PC-3 (cell line): ENCODE measurements around the gene STPG3. TPM values are rescaled to one million over a fixed set of nuclear protein-coding genes. Genes with fewer than 3 reads are reported as not detected.
A peak's percentile ranks its signal among the peaks of the same experiment; 100 is the strongest.

ENCODE experiments used
- ATAC-seq: fragments of 200-7000 bp; cut with Tn5 transposase; 2 replicates; pipeline ENCODE4 v1.9.1; 2020; ENCODE audit warnings: mild to moderate bottlenecking, moderate library complexity
- BruUV-seq: library from RNA; stranded (reverse); fragments of 400-500 nt; replicated peaks from 2 replicates; lab custom pipeline; 2021; lab: Mats Ljungman, UMichigan
- CTCF ChIA-PET: fragments of 300-600 bp; sonication (Branson Sonifier 250); formaldehyde crosslinking; loops from one replicate; lab custom pipeline; 2022; ENCODE audit warnings: antibody characterized with exemption; lab: Charles Lee
- POLR2A ChIA-PET: fragments of 300-600 bp; sonication (Branson Sonifier 250); formaldehyde crosslinking; loops from one replicate; lab custom pipeline; 2022; ENCODE audit warnings: antibody characterized with exemption; ENCODE audit not compliant: unreplicated experiment; lab: Charles Lee
- DNase-seq: peaks from one replicate; pipeline ENCODE4 v3.0.0-alpha.2; 2015
- H2AFZ ChIP-seq: fragments of 300-600 bp; sonication (generic); 2 replicates; pipeline ENCODE4 v1.6.0; 2016; ENCODE audit warnings: antibody characterized with exemption, low read length
- H3F3A ChIP-seq: fragments of 300-600 bp; sonication (generic); one replicate; pipeline ENCODE4 v1.6.0; 2017; ENCODE audit warnings: antibody characterized with exemption, low read length, control low read depth, mild to moderate bottlenecking; ENCODE audit not compliant: unreplicated experiment
- H3K27ac ChIP-seq: fragments of 300-600 bp; sonication (generic); 2 replicates; pipeline ENCODE4 v1.5.1; 2016; ENCODE audit warnings: mild to moderate bottlenecking, low read length
- H3K27me3 ChIP-seq: fragments of 300-600 bp; sonication (generic); 2 replicates; pipeline ENCODE4 v1.6.1; 2016; ENCODE audit warnings: low read length, mixed read lengths
- H3K36me3 ChIP-seq: fragments of 300-600 bp; sonication (generic); 2 replicates; pipeline ENCODE4 v1.6.1; 2016; ENCODE audit warnings: low read depth, mixed run types, low read length, mixed read lengths
- H3K4me1 ChIP-seq: fragments of 300-600 bp; sonication (generic); 2 replicates; pipeline ENCODE4 v1.5.1; 2016; ENCODE audit warnings: low read length; ENCODE audit not compliant: insufficient read depth
- H3K4me2 ChIP-seq: fragments of 300-600 bp; sonication (generic); 2 replicates; pipeline ENCODE4 v1.6.0; 2016; ENCODE audit warnings: low read length
- H3K4me3 ChIP-seq: fragments of 300-600 bp; sonication (generic); 2 replicates; pipeline ENCODE4 v1.5.1; 2016; ENCODE audit warnings: mild to moderate bottlenecking, low read length, mixed read lengths
- H3K79me2 ChIP-seq: fragments of 300-600 bp; sonication (generic); 2 replicates; pipeline ENCODE4 v1.6.1; 2017; ENCODE audit warnings: low read length, mixed read lengths
- H3K9ac ChIP-seq: fragments of 300-600 bp; sonication (generic); 2 replicates; pipeline ENCODE4 v1.6.0; 2016; ENCODE audit warnings: mild to moderate bottlenecking, low read length
- H3K9me2 ChIP-seq: fragments of 300-600 bp; sonication (generic); replicated peaks from 2 replicates; pipeline ENCODE4 v1.6.1; 2016; ENCODE audit warnings: mixed run types, low read length, mixed read lengths
- H3K9me3 ChIP-seq: fragments of 300-600 bp; sonication (generic); 2 replicates; pipeline ENCODE4 v1.6.1; 2016; ENCODE audit warnings: low read length, mixed read lengths
- H4K20me1 ChIP-seq: fragments of 300-600 bp; sonication (generic); 2 replicates; pipeline ENCODE4 v1.6.1; 2016; ENCODE audit warnings: low read length, mixed read lengths
- CTCF ChIP-seq: fragments of 300-600 bp; sonication (generic); conservative IDR thresholded peaks from 2 replicates; pipeline ENCODE4 v1.5.1; 2017; ENCODE audit warnings: antibody characterized with exemption, low read depth, mild to moderate bottlenecking, low read length
- EZH2 ChIP-seq: fragments of 300-600 bp; sonication (generic); IDR thresholded peaks from one replicate; pipeline ENCODE4 v1.6.1; 2017; ENCODE audit warnings: antibody characterized with exemption, mild to moderate bottlenecking, low read length; ENCODE audit not compliant: unreplicated experiment
- EZH2phosphoT487 ChIP-seq: fragments of 300-600 bp; sonication (generic); IDR thresholded peaks from 2 replicates; pipeline ENCODE4 v1.6.1; 2018; ENCODE audit warnings: mild to moderate bottlenecking, antibody characterized with exemption, low read length, borderline replicate concordance
- intact Hi-C: fragments of 100-400 bp; cut with micrococcal nuclease; formaldehyde crosslinking; loops from 2 replicates; pipeline ENCODE4 v1.9.0; 2023
- total RNA-seq: library from RNA; depleted of rRNA; stranded (reverse); fragments of >200 nt; gene quantifications from 2 replicates; pipeline ENCODE4 v1.2.3, GENCODE V29; 2014

Gene STPG3
- total RNA-seq, 1 experiment from 2014 or later: not detected

- Histone ChIP-seq H3F3A (peaks cover 1% of the 10 kb centered on the region), H3K9me3 (no peaks in the 10 kb centered on the region), H3K9me2 (no peaks in the 10 kb centered on the region), H3K27me3 (no peaks in the 10 kb centered on the region), H4K20me1 (no peaks in the 10 kb centered on the region), H3K79me2 (peaks cover 1% of the 10 kb centered on the region; the same call in 1 of the 2 replicates), H3K4me3 (peak overlapping the region; percentile 70), H3K36me3 (no peaks in the 10 kb centered on the region), H3K9ac (no peak overlapping the region), H2AFZ (no peak overlapping the region), H3K4me2 (peak overlapping the region; percentile 90), H3K27ac (peak overlapping the region; percentile 10), H3K4me1 (peaks cover 25% of the 10 kb centered on the region)
- ChIA-PET CTCF (interaction anchor here (0.6 kb wide), 1 partner anchor 62 kb away, joined by 3 read pairs; no protein-coding TSS in a partner anchor), POLR2A (interaction anchor here (0.6 to 0.7 kb wide), 2 partner anchors 68 to 132 kb away, joined by 4 to 5 read pairs; partner anchors contain the start of gene MAN1B1)
- TF ChIP-seq EZH2phosphoT487: no peak
- TF ChIP-seq EZH2: no peak
- no peak for TF ChIP-seq CTCF
- intact Hi-C loops: no loop called here
- DNase-seq (peak; percentile 65), ATAC-seq (peak; percentile 55)
- no TSS peak for BruUV-seq
Measured at GRCh38 chr9:137218754-137219271, 32.3 kb upstream of the STPG3 start.

GRCh38 chr9:137219757-137220316 is 31.2 kb upstream of the STPG3 start:
- POLR2A ChIA-PET: interaction anchor here (0.6 kb wide), 1 partner anchor 133 kb away, joined by 4 read pairs; the partner anchor contains the start of gene MAN1B1
- intact Hi-C loops: no loop called here
- TF ChIP-seq EZH2phosphoT487: no peak
- Histone ChIP-seq H2AFZ (no peak overlapping the region), H3K4me3 (no peak overlapping the region), H3F3A (peaks cover 2% of the 10 kb centered on the region), H3K36me3 (no peaks in the 10 kb centered on the region), H3K9me2 (no peaks in the 10 kb centered on the region), H3K79me2 (peaks cover 8% of the 10 kb centered on the region; the same call in 1 of the 2 replicates), H3K4me2 (no peak overlapping the region), H3K27ac (no peak overlapping the region), H4K20me1 (no peaks in the 10 kb centered on the region), H3K9ac (no peak overlapping the region), H3K9me3 (no peaks in the 10 kb centered on the region), H3K4me1 (peaks cover 33% of the 10 kb centered on the region), H3K27me3 (no peaks in the 10 kb centered on the region)
- CTCF ChIA-PET: no interaction called here
- ATAC-seq: no peak
- no peak for DNase-seq
- BruUV-seq: no TSS peak

GRCh38 chr9:137220317-137221094 is 30.6 kb upstream of the STPG3 start:
- H3K9me2 ChIP-seq: no peaks in the 10 kb centered on the region
- H3K79me2 ChIP-seq: peaks cover 14% of the 10 kb centered on the region
- no peaks in the 10 kb centered on the region for H3K9me3 ChIP-seq
- intact Hi-C loops: no loop called here
- ChIA-PET CTCF (no interaction called here), POLR2A (no interaction called here)
- TF ChIP-seq CTCF (no peak), EZH2 (no peak), EZH2phosphoT487 (no peak)
- H3F3A ChIP-seq: peaks cover 2% of the 10 kb centered on the region
- no peaks in the 10 kb centered on the region for H3K36me3 ChIP-seq
- no peak overlapping the region for H3K4me2 ChIP-seq
- H3K4me3 ChIP-seq: no peak overlapping the region
- H3K27me3 ChIP-seq: no peaks in the 10 kb centered on the region
- no peak overlapping the region for H2AFZ ChIP-seq
- no peak for DNase-seq
- H3K4me1 ChIP-seq: peaks cover 40% of the 10 kb centered on the region
- BruUV-seq: TSS peak; percentile 20
- no peaks in the 10 kb centered on the region for H4K20me1 ChIP-seq
- H3K9ac ChIP-seq: no peak overlapping the region
- ATAC-seq: no peak
- H3K27ac ChIP-seq: no peak overlapping the region
